Body of pancreas (tissue), 4 donors: ENCODE measurements around the gene CISD1. TPM values are rescaled to one million over a fixed set of nuclear protein-coding genes. Genes with fewer than 3 reads are reported as not detected.
"Not testable (repeated sequence)": the region's sequence is repeated elsewhere in the genome, so short reads cannot be mapped to it uniquely, and the experiment has no call there.

ENCODE experiments used
- ATAC-seq: fragments of 150-250 bp; one replicate; pipeline ENCODE4 v1.9.1; 2016
- DNase-seq, 4 donors: peaks; one replicate each; pipeline ENCODE4 v3.0.0-alpha.2; 2019
- H3K27ac ChIP-seq, 4 donors: fragments of 200-600 bp; sonication (generic); 1 replicate in 3 of 4; 2 replicates in 1 of 4; pipeline versions ENCODE4 v1.5.1 to v1.6.1; 2016 to 2019; ENCODE audit warnings: mild to moderate bottlenecking in 1 of 4, mixed read lengths in 1 of 4, moderate library complexity in 1 of 4
- H3K27me3 ChIP-seq, 2 donors: fragments of 200-600 bp; sonication (generic); one replicate each; pipeline ENCODE4 v1.6.0; 2016; ENCODE audit warnings: mild to moderate bottlenecking in 1 of 2
- H3K36me3 ChIP-seq, 2 donors: fragments of 200-600 bp; sonication (generic); replicated peaks in 1 of 2; 2 replicates each; pipeline ENCODE4 v1.5.1; 2016; ENCODE audit warnings: low read depth in 2 of 2; ENCODE audit not compliant: insufficient read depth in 1 of 2
- H3K4me1 ChIP-seq: fragments of 200-600 bp; sonication (generic); one replicate; pipeline ENCODE4 v1.6.0; 2016
- H3K4me3 ChIP-seq, 2 donors: fragments of 200-600 bp; sonication (generic); 1 replicate in 1 of 2; 2 replicates in 1 of 2; pipeline ENCODE4 v1.5.1; 2016 to 2019
- H3K9me3 ChIP-seq, 3 donors: fragments of 200-600 bp; sonication (generic); 1 replicate in 2 of 3; 2 replicates in 1 of 3; pipeline ENCODE4 v1.5.1; 2016
- POLR2A ChIP-seq, 3 donors: fragments of 450-650 bp; IDR thresholded peaks; one replicate each; pipeline ENCODE4 v1.6.1; 2016; ENCODE audit warnings: antibody characterized with exemption in 3 of 3, mild to moderate bottlenecking in 2 of 3
- WGBS, 2 donors: methylation state at CpG; one replicate each; pipeline ENCODE4 v1.1.5; 2017; 5-methylcytosine and 5-hydroxymethylcytosine counted together
- intact Hi-C: fragments of 100-400 bp; cut with DNase I; formaldehyde crosslinking; loops from one replicate; pipeline ENCODE4 v1.15.1; 2023
- total RNA-seq, 2 donors: library from RNA; depleted of rRNA; stranded (reverse); fragments of >200 nt; gene quantifications; one replicate each; pipeline ENCODE4 v1.1.0, GENCODE V29; 2016
- TF ChIP-seq, protein P1 (sequence below), 7 experiments: fragments of 450-650 bp in 4 of 7; fragments of 200-600 bp in 3 of 7; sonication (generic) in 3 of 7; IDR thresholded peaks; one replicate each; pipeline ENCODE4 v1.5.1; 2016 to 2019; ENCODE audit warnings: antibody characterized with exemption in 7 of 7

CISD1 gene
- total RNA-seq, 2 donors from 2014 or later = 3.0 to 8.3 TPM

GRCh38 chr10:58243269-58243668 is 25.7 kb upstream of the CISD1 start:
- intact Hi-C loops = no loop called here
- Histone ChIP-seq H3K27me3 (no peaks in the 10 kb centered on the region), H3K9me3 (no peaks in the 10 kb centered on the region), H3K4me3 (no peak overlapping the region), H3K4me1 (peaks cover 18% of the 10 kb centered on the region), H3K27ac (no peak overlapping the region), H3K36me3 (no peaks in the 10 kb centered on the region)
- DNase-seq (no peak), ATAC-seq (no peak)
- no peak for TF ChIP-seq POLR2A (IDR thresholded peaks at IDR 0.05)
- TF ChIP-seq, protein P1, sequence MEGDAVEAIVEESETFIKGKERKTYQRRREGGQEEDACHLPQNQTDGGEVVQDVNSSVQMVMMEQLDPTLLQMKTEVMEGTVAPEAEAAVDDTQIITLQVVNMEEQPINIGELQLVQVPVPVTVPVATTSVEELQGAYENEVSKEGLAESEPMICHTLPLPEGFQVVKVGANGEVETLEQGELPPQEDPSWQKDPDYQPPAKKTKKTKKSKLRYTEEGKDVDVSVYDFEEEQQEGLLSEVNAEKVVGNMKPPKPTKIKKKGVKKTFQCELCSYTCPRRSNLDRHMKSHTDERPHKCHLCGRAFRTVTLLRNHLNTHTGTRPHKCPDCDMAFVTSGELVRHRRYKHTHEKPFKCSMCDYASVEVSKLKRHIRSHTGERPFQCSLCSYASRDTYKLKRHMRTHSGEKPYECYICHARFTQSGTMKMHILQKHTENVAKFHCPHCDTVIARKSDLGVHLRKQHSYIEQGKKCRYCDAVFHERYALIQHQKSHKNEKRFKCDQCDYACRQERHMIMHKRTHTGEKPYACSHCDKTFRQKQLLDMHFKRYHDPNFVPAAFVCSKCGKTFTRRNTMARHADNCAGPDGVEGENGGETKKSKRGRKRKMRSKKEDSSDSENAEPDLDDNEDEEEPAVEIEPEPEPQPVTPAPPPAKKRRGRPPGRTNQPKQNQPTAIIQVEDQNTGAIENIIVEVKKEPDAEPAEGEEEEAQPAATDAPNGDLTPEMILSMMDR (IDR thresholded peaks at IDR 0.05) = no peak
- 94 to 98% methylated on average over 11 to 18 of the region's 18 CpGs for WGBS, 2 donors

GRCh38 chr10:58243801-58244200 is 25.2 kb upstream of the CISD1 start:
- H3K9me3 ChIP-seq, ATAC-seq, intact Hi-C loops, DNase-seq, H3K27ac ChIP-seq, H3K36me3 ChIP-seq, H3K4me3 ChIP-seq, H3K27me3 ChIP-seq: not testable (repeated sequence)
- 94% methylated on average over 30 of the region's 31 CpGs; no CpG with 5 or more reads in 1 of the 2 donors for WGBS, 2 donors
- peaks cover 13% of the 10 kb centered on the region for H3K4me1 ChIP-seq

DNA sequence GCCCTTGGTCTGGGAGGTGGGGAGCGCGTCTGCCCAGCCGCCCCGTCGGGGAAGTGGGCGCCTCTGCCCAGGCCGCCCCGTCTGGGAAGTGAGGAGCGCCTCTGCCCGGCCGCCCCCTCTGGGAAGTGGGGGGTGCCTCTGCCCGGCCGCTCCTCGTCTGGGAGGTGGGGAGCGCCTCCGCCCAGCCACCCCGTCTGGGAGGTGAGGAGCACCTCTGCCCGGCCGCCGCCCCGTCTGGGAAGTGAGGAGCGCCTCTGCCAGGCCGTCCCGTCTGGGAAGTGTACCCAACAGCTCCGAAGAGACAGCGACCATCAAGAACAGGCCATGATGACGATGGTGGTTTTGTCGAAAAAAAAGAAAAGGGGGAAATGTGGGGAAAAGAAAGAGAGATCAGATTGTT is 24.7 kb upstream of the CISD1 start:
- H3K4me1 ChIP-seq, intact Hi-C loops, H3K9me3 ChIP-seq, H3K36me3 ChIP-seq, ATAC-seq, H3K27me3 ChIP-seq, H3K4me3 ChIP-seq, H3K27ac ChIP-seq, DNase-seq: not testable (repeated sequence)
- WGBS, 2 donors = 84 to 85% methylated on average over 8 to 20 of the region's 28 CpGs

- H3K4me3 ChIP-seq, H3K36me3 ChIP-seq, H3K4me1 ChIP-seq, DNase-seq, intact Hi-C loops, H3K27me3 ChIP-seq, ATAC-seq, H3K9me3 ChIP-seq, H3K27ac ChIP-seq: not testable (repeated sequence)
- 83% methylated on average over 3 of the region's 3 CpGs for WGBS, 2 donors
These were observed 24.3 kb upstream of the CISD1 start for GRCh38 chr10:58244666-58245065.

DNA sequence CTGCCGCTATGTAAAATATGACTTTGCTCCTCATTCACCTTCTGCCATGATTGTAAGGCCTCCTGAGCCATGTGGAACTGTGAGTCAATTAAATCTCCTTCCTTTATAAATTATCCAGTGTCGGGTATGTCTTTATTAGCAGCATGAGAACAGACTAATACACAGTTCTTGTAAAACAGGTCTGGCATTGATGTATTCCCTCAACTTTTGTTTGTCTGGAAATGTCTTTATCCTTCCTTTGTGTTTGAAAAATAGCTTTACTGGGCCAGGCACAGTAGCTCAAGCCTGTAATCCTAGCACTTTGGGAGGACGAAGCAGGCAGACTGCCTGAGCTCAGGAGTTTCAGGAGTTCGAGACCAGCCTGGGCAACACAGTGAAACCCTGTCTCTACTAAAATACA is 15.8 kb upstream of the CISD1 start:
- Histone ChIP-seq H3K36me3 (no peaks in the 10 kb centered on the region), H3K27ac (no peak overlapping the region), H3K27me3 (no peaks in the 10 kb centered on the region), H3K4me1 (no peaks in the 10 kb centered on the region), H3K4me3 (no peak overlapping the region), H3K9me3 (no peaks in the 10 kb centered on the region)
- intact Hi-C loops = no loop called here
- WGBS, 2 donors = 73 to 83% methylated on average over 4 of the region's 4 CpGs
- DNase-seq = no peak
- ATAC-seq = no peak
- TF ChIP-seq POLR2A (IDR thresholded peaks at IDR 0.05) = no peak

DNA sequence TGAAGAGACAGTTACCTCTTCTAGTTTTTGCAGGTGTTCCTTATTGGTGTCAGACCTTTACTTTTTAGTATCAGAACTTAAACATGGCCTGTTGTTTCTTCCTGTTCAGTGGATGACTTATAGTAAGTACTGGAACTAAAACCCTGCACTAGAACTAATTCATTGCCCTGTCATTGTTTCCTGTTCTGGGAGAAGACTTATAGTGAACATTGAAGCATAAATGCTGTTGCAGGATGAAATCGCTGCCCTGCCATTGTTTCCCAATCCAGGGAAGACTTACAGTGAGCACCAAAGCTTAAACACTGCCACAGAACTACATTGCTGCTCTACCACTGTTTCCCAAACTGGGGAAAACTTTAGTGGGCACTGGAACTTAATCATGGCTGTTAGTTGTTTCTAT is 14.3 kb upstream of the CISD1 start:
- DNase-seq (no peak), ATAC-seq (no peak)
- intact Hi-C loops = no loop called here
- no peaks in the 10 kb centered on the region for H3K4me1 ChIP-seq
- H3K36me3 ChIP-seq = no peaks in the 10 kb centered on the region
- 0 to 43% methylated on average over 1 of the region's 1 CpG for WGBS, 2 donors
- no peak overlapping the region for H3K4me3 ChIP-seq
- H3K27me3 ChIP-seq = no peaks in the 10 kb centered on the region
- H3K9me3 ChIP-seq = no peaks in the 10 kb centered on the region
- TF ChIP-seq, protein P1 (IDR thresholded peaks at IDR 0.05) = no peak
- TF ChIP-seq POLR2A (IDR thresholded peaks at IDR 0.05) = no peak
- no peak overlapping the region for H3K27ac ChIP-seq

GRCh38 chr10:58256013-58256780 is 12.8 kb upstream of the CISD1 start:
- H3K4me3 ChIP-seq, H3K36me3 ChIP-seq, H3K4me1 ChIP-seq, H3K27ac ChIP-seq, H3K27me3 ChIP-seq, ATAC-seq, H3K9me3 ChIP-seq, DNase-seq, intact Hi-C loops: not testable (repeated sequence)
- WGBS, 2 donors = 66 to 73% methylated on average over 7 of the region's 7 CpGs
